ENCODE measurements around the gene TRIM38. TPM values are rescaled to one million over a fixed set of nuclear protein-coding genes. Genes with fewer than 3 reads are reported as not detected.

Gene TRIM38
- total and polyA plus RNA-seq, 2 of the 13 experiments (the other 11 are each of a cell fraction or from before 2014, with no cell fraction given) = 2.5 to 3.1 TPM

- TF ChIP-seq, protein P1, sequence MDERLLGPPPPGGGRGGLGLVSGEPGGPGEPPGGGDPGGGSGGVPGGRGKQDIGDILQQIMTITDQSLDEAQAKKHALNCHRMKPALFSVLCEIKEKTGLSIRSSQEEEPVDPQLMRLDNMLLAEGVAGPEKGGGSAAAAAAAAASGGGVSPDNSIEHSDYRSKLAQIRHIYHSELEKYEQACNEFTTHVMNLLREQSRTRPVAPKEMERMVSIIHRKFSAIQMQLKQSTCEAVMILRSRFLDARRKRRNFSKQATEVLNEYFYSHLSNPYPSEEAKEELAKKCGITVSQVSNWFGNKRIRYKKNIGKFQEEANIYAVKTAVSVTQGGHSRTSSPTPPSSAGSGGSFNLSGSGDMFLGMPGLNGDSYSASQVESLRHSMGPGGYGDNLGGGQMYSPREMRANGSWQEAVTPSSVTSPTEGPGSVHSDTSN (CRISPR knock-in tag; IDR thresholded peaks at IDR 0.05) = 0 out of 2 replicates have a peak, but pooled peaks have one; percentile 22
- TF ChIP-seq MED13 (CRISPR knock-in tag; IDR thresholded peaks at IDR 0.05) (peak; percentile 95), HNRNPH1 (optimal IDR thresholded peaks at IDR 0.05; ENCODE audit: low read depth, low read length) (peak; percentile 81), PRMT3 (CRISPR knock-in tag; IDR thresholded peaks at IDR 0.05; ENCODE audit: borderline replicate concordance, low read depth) (peak; percentile 81; the same call in 1 of the 2 replicates), IKZF5 (CRISPR knock-in tag; IDR thresholded peaks at IDR 0.05) (peak; percentile 91), ESRRA (CRISPR knock-in tag; IDR thresholded peaks at IDR 0.05; ENCODE audit: low read depth) (peak; percentile 67; the same call in 1 of the 2 replicates), LRRFIP1 (CRISPR knock-in tag; conservative IDR thresholded peaks at IDR 0.05) (no peak; the same call in 1 of the 2 replicates), ZKSCAN5 (CRISPR knock-in tag; IDR thresholded peaks at IDR 0.05) (no peak), PHF8 (CRISPR knock-in tag; IDR thresholded peaks at IDR 0.05) (peak; percentile 83), ZNF558 (CRISPR knock-in tag; IDR thresholded peaks at IDR 0.05; ENCODE audit: borderline replicate concordance) (peak; percentile 64; the same call in 1 of the 2 replicates), NFRKB (IDR thresholded peaks at IDR 0.05) (no peak), PRDM15 (CRISPR knock-in tag; IDR thresholded peaks at IDR 0.05) (peak; percentile 74), ZIK1 (CRISPR knock-in tag; IDR thresholded peaks at IDR 0.05; ENCODE audit: borderline replicate concordance, low read depth) (peak; percentile 87), ZNF562 (CRISPR knock-in tag; IDR thresholded peaks at IDR 0.05; ENCODE audit: borderline replicate concordance) (no peak; the same call in 1 of the 2 replicates)
- TF ChIP-seq, protein P2, sequence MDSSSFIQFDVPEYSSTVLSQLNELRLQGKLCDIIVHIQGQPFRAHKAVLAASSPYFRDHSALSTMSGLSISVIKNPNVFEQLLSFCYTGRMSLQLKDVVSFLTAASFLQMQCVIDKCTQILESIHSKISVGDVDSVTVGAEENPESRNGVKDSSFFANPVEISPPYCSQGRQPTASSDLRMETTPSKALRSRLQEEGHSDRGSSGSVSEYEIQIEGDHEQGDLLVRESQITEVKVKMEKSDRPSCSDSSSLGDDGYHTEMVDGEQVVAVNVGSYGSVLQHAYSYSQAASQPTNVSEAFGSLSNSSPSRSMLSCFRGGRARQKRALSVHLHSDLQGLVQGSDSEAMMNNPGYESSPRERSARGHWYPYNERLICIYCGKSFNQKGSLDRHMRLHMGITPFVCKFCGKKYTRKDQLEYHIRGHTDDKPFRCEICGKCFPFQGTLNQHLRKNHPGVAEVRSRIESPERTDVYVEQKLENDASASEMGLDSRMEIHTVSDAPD (CRISPR knock-in tag; IDR thresholded peaks at IDR 0.05) = peak; percentile 98
- TF ChIP-seq, protein P3, sequence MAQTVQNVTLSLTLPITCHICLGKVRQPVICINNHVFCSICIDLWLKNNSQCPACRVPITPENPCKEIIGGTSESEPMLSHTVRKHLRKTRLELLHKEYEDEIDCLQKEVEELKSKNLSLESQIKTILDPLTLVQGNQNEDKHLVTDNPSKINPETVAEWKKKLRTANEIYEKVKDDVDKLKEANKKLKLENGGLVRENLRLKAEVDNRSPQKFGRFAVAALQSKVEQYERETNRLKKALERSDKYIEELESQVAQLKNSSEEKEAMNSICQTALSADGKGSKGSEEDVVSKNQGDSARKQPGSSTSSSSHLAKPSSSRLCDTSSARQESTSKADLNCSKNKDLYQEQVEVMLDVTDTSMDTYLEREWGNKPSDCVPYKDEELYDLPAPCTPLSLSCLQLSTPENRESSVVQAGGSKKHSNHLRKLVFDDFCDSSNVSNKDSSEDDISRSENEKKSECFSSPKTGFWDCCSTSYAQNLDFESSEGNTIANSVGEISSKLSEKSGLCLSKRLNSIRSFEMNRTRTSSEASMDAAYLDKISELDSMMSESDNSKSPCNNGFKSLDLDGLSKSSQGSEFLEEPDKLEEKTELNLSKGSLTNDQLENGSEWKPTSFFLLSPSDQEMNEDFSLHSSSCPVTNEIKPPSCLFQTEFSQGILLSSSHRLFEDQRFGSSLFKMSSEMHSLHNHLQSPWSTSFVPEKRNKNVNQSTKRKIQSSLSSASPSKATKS (CRISPR knock-in tag; IDR thresholded peaks at IDR 0.05) = peak; percentile 85; the same call in 1 of the 2 replicates
These were observed 64.4 kb downstream of the TRIM38 start (continued) for GRCh38 chr6:26026833-26027490.
